Erythroblast (primary cell): ENCODE measurements around the gene CBLN2.

Experiments used
- GATA1 ChIP-seq: IDR thresholded peaks from 2 replicates; pipeline ENCODE4 v1.6.1; 2011; ENCODE audit warnings: low read depth, mild to moderate bottlenecking, control low read depth, low read length, moderate library complexity
- POLR2A ChIP-seq: IDR thresholded peaks from 2 replicates; pipeline ENCODE4 v1.6.1; 2011; ENCODE audit warnings: mild to moderate bottlenecking, low read length

DNA sequence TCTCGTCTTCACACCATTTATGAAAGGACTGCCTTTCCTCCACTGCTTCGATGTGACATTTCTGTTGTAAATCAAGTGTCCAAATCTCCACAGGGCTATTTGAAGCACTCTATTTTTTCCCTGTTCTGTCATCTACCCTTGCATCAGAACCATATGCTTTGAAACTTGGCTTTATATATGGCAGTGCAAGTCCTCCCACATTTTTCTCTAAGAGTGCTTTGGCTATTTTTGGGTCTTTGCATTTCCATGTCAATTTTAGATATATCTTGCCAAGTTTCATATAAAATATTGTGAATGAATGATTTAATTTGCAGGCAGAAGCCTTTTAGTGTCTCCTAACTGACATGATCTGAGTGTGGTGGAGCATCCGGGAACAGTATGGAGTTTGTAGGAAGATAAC is 37.8 kb upstream of the CBLN2 start:
- no peak for TF ChIP-seq POLR2A
- TF ChIP-seq GATA1 = no peak
